Esophagus muscularis mucosa (tissue), 4 donors: ENCODE measurements around the gene ALKBH1. TPM values are rescaled to one million over a fixed set of nuclear protein-coding genes. Genes with fewer than 3 reads are reported as not detected.
"Not testable (repeated sequence)": the region's sequence is repeated elsewhere in the genome, so short reads cannot be mapped to it uniquely, and the experiment has no call there.

Experiments
- DNase-seq: peaks from one replicate; pipeline ENCODE4 v3.0.0-alpha.2; 2017; ENCODE audit errors: extremely low spot score
- H3K27ac ChIP-seq, 4 donors: fragments of 200-600 bp; sonication (generic); replicated peaks in 1 of 4; 1 replicate in 3 of 4; 2 replicates in 1 of 4; pipeline ENCODE4 v1.5.1; 2016 to 2019; ENCODE audit warnings: mild to moderate bottlenecking in 1 of 4
- H3K27me3 ChIP-seq, 4 donors: fragments of 200-600 bp; sonication (generic); one replicate each; pipeline versions ENCODE4 v1.5.1 to v1.6.0; 2016 to 2019
- H3K36me3 ChIP-seq, 4 donors: fragments of 200-600 bp; sonication (generic); one replicate each; pipeline ENCODE4 v1.5.1; 2016 to 2019
- H3K4me1 ChIP-seq, 4 donors: fragments of 200-600 bp; sonication (generic); one replicate each; pipeline ENCODE4 v1.5.1; 2016 to 2019
- H3K4me3 ChIP-seq, 4 donors: fragments of 200-600 bp; sonication (generic); 1 replicate in 2 of 4; 2 replicates in 2 of 4; pipeline ENCODE4 v1.5.1; 2016 to 2019; ENCODE audit warnings: mild to moderate bottlenecking in 4 of 4, moderate library complexity in 1 of 4
- H3K9me3 ChIP-seq, 4 donors: fragments of 200-600 bp; sonication (generic); 1 replicate in 3 of 4; 2 replicates in 1 of 4; pipeline ENCODE4 v1.5.1; 2016 to 2019
- CTCF ChIP-seq, 3 experiments: fragments of 200-600 bp in 2 of 3; fragments of 450-650 bp in 1 of 3; sonication (generic) in 2 of 3; IDR thresholded peaks; one replicate each; pipeline ENCODE4 v1.5.1; 2017 to 2019; ENCODE audit warnings: antibody characterized with exemption in 3 of 3, mild to moderate bottlenecking in 2 of 3, moderate library complexity in 1 of 3
- EP300 ChIP-seq: sonication (generic); formaldehyde crosslinking; IDR thresholded peaks from one replicate; pipeline ENCODE4 v1.6.1; 2017; ENCODE audit warnings: antibody characterized with exemption
- POLR2A ChIP-seq: fragments of 450-650 bp; IDR thresholded peaks from one replicate; pipeline ENCODE4 v1.6.1; 2017; ENCODE audit warnings: antibody characterized with exemption, moderate library complexity, mild to moderate bottlenecking, low read depth
- POLR2AphosphoS5 ChIP-seq, 2 donors: sonication (generic); formaldehyde crosslinking; IDR thresholded peaks; one replicate each; pipeline ENCODE4 v1.6.1; 2017; ENCODE audit warnings: antibody characterized with exemption in 2 of 2
- WGBS: methylation state at CpG from one replicate; pipeline ENCODE4 v1.1.5; 2018; 5-methylcytosine and 5-hydroxymethylcytosine counted together
- intact Hi-C: fragments of 100-400 bp; cut with DNase I; formaldehyde crosslinking; loops from one replicate; pipeline ENCODE4 v1.15.1; 2023
- total RNA-seq, 4 donors: library from RNA; depleted of rRNA; stranded (reverse); fragments of >200 nt; gene quantifications; one replicate each; pipeline versions ENCODE4 v1.1.0 to v1.2.1, GENCODE V29; 2016

The ALKBH1 gene
- total RNA-seq, 4 donors from 2014 or later, result 8.0 to 13.3 (median 11.8) TPM

- H3K9me3 ChIP-seq, result no peaks in the 10 kb centered on the region
- no peak for DNase-seq
- WGBS, result 92% methylated on average over 15 of the region's 15 CpGs
- H3K36me3 ChIP-seq, result no peaks in the 10 kb centered on the region
- intact Hi-C loops, result no loop called here
- no peaks in the 10 kb centered on the region for H3K27me3 ChIP-seq
- TF ChIP-seq POLR2AphosphoS5 (IDR thresholded peaks at IDR 0.05) (no peak), EP300 (no peak), POLR2A (no peak), CTCF (IDR thresholded peaks at IDR 0.05) (no peak)
- no peak overlapping the region for H3K4me3 ChIP-seq
- no peak overlapping the region for H3K27ac ChIP-seq
- H3K4me1 ChIP-seq, result peaks cover 8 to 18% (median 15%) of the 10 kb centered on the region in 4 donors
Observed at GRCh38 chr14:77645520-77646230, 62.1 kb downstream of the ALKBH1 start.

GRCh38 chr14:77642407-77642806 is 65.4 kb downstream of the ALKBH1 start:
- Histone ChIP-seq H3K36me3 (no peaks in the 10 kb centered on the region), H3K4me3 (peak overlapping the region; percentile 49 to 60 (median 54)), H3K4me1 (peaks cover 8 to 18% (median 15%) of the 10 kb centered on the region in 4 donors), H3K27ac (peak overlapping the region; percentile 74 to 84 (median 80)), H3K9me3 (no peaks in the 10 kb centered on the region), H3K27me3 (no peaks in the 10 kb centered on the region)
- 60% methylated on average over 7 of the region's 7 CpGs for WGBS
- TF ChIP-seq CTCF (IDR thresholded peaks at IDR 0.05) (no peak), POLR2AphosphoS5 (IDR thresholded peaks at IDR 0.05) (no peak), POLR2A (no peak), EP300 (no peak)
- DNase-seq, result no peak
- intact Hi-C loops, result no loop called here

- Histone ChIP-seq H3K36me3 (no peaks in the 10 kb centered on the region), H3K4me1 (peaks cover 8 to 18% (median 15%) of the 10 kb centered on the region in 4 donors), H3K9me3 (no peaks in the 10 kb centered on the region), H3K27ac (peak overlapping the region; percentile 74 to 84 (median 80)), H3K4me3 (peak overlapping the region; percentile 49 to 60 (median 54)), H3K27me3 (no peaks in the 10 kb centered on the region)
- TF ChIP-seq EP300, result no peak
- peak; percentile 46 to 56 for TF ChIP-seq POLR2AphosphoS5 (IDR thresholded peaks at IDR 0.05)
- no peak for DNase-seq
- intact Hi-C loops, result no loop called here
- WGBS, result 23% methylated on average over 47 of the region's 47 CpGs
Observed at GRCh38 chr14:77641534-77642341, 66.1 kb downstream of the ALKBH1 start.

GRCh38 chr14:77640756-77641533 is 66.9 kb downstream of the ALKBH1 start:
- TF ChIP-seq EP300, result no peak
- DNase-seq, result no peak
- peaks cover 8 to 18% (median 15%) of the 10 kb centered on the region in 4 donors for H3K4me1 ChIP-seq
- whole genome bisulfite sequencing, result 80% methylated on average over 16 of the region's 16 CpGs
- H3K27me3 ChIP-seq, result no peaks in the 10 kb centered on the region
- no peaks in the 10 kb centered on the region for H3K36me3 ChIP-seq
- no peaks in the 10 kb centered on the region for H3K9me3 ChIP-seq
- H3K4me3 ChIP-seq, result peak overlapping the region; percentile 49 to 60 (median 54)
- intact Hi-C loops, result no loop called here
- peak overlapping the region; percentile 74 to 84 (median 80) for H3K27ac ChIP-seq

GRCh38 chr14:77638771-77639171 is 69.1 kb downstream of the ALKBH1 start:
- no peaks in the 10 kb centered on the region for H3K27me3 ChIP-seq
- no peak for TF ChIP-seq POLR2A
- no peak for TF ChIP-seq EP300
- no peak for TF ChIP-seq POLR2AphosphoS5 (IDR thresholded peaks at IDR 0.05)
- no peak for TF ChIP-seq CTCF (IDR thresholded peaks at IDR 0.05)
- WGBS, result 66% methylated on average over 2 of the region's 2 CpGs
- intact Hi-C loops, result no loop called here
- H3K9me3 ChIP-seq, result no peaks in the 10 kb centered on the region
- peaks cover 8 to 18% (median 15%) of the 10 kb centered on the region in 4 donors for H3K4me1 ChIP-seq
- DNase-seq, result no peak
- H3K27ac ChIP-seq, result no peak overlapping the region
- no peak overlapping the region for H3K4me3 ChIP-seq
- no peaks in the 10 kb centered on the region for H3K36me3 ChIP-seq

GRCh38 chr14:77635869-77636268 is 72.0 kb downstream of the ALKBH1 start:
- H3K27me3 ChIP-seq, H3K9me3 ChIP-seq, H3K4me3 ChIP-seq, H3K4me1 ChIP-seq, H3K27ac ChIP-seq, intact Hi-C loops, DNase-seq, H3K36me3 ChIP-seq: not testable (repeated sequence)
- 94% methylated on average over 4 of the region's 4 CpGs for WGBS

- H3K9me3 ChIP-seq, H3K27ac ChIP-seq, intact Hi-C loops, H3K36me3 ChIP-seq, H3K4me1 ChIP-seq, DNase-seq, H3K4me3 ChIP-seq, H3K27me3 ChIP-seq: not testable (repeated sequence)
- 86% methylated on average over 8 of the region's 8 CpGs for WGBS
Observed at GRCh38 chr14:77635466-77635865, 72.4 kb downstream of the ALKBH1 start.
